TTC549 (cell line): ENCODE results near the gene PPP1R9A.

Experiments
- FAIRE-seq: peaks from 2 replicates; lab custom pipeline; 2012; peaks lifted over from hg19 to GRCh38; lab: Jason Lieb, UNC

Gene PPP1R9A

GRCh38 chr7:95320651-95321050 is 413.3 kb downstream of the PPP1R9A start:
- no peak for FAIRE-seq

- no peak for FAIRE-seq
These were observed 414.3 kb downstream of the PPP1R9A start for GRCh38 chr7:95321720-95322119.

GRCh38 chr7:95322396-95322795 is 415.0 kb downstream of the PPP1R9A start:
- no peak for FAIRE-seq

- no peak for FAIRE-seq
These were observed 415.5 kb downstream of the PPP1R9A start for GRCh38 chr7:95322854-95323253.

GRCh38 chr7:95323410-95324129 is 416.2 kb downstream of the PPP1R9A start:
- no peak for FAIRE-seq

- FAIRE-seq, result no peak
These were observed 417.0 kb downstream of the PPP1R9A start, which contains the start of gene PON1 for GRCh38 chr7:95324431-95324830. Gene PON1, minus strand, starts transcription at chr7:95324532. Its CDS starts 57 bp downstream, at chr7:95324475.

GRCh38 chr7:95327356-95327755 is 420.0 kb downstream of the PPP1R9A start:
- FAIRE-seq, result no peak

- FAIRE-seq, result no peak
These were observed 423.0 kb downstream of the PPP1R9A start for GRCh38 chr7:95330204-95330960.

GRCh38 chr7:95330961-95331337 is 423.6 kb downstream of the PPP1R9A start:
- FAIRE-seq, result no peak

GRCh38 chr7:95334447-95334846 is 427.1 kb downstream of the PPP1R9A start:
- no peak for FAIRE-seq

GRCh38 chr7:95335093-95335492 is 427.7 kb downstream of the PPP1R9A start:
- FAIRE-seq, result no peak

GRCh38 chr7:95338832-95339231 is 431.4 kb downstream of the PPP1R9A start:
- FAIRE-seq, result no peak

GRCh38 chr7:95340491-95340890 is 433.1 kb downstream of the PPP1R9A start:
- no peak for FAIRE-seq

- FAIRE-seq, result no peak
These were observed 434.6 kb downstream of the PPP1R9A start for GRCh38 chr7:95342029-95342428.

GRCh38 chr7:95342642-95343307 is 435.4 kb downstream of the PPP1R9A start:
- no peak for FAIRE-seq
